Peyer's patch (tissue), 4 donors: ENCODE measurements around the gene CLDN25. TPM values are rescaled to one million over a fixed set of nuclear protein-coding genes. Genes with fewer than 3 reads are reported as not detected.
"Not testable (repeated sequence)": the region's sequence is repeated elsewhere in the genome, so short reads cannot be mapped to it uniquely, and the experiment has no call there.

Source experiments
- DNase-seq, 3 donors: peaks; one replicate each; pipeline ENCODE4 v3.0.0-alpha.2; 2017 to 2019
- H3K27ac ChIP-seq, 4 donors: fragments of 200-600 bp; sonication (generic); one replicate each; pipeline ENCODE4 v1.5.1; 2016 to 2019
- H3K27me3 ChIP-seq, 2 donors: fragments of 200-600 bp; sonication (generic); one replicate each; pipeline ENCODE4 v1.5.1; 2019
- H3K36me3 ChIP-seq, 3 donors: fragments of 200-600 bp; sonication (generic); one replicate each; pipeline ENCODE4 v1.5.1; 2016 to 2019
- H3K4me1 ChIP-seq, 4 donors: fragments of 200-600 bp; sonication (generic); one replicate each; pipeline ENCODE4 v1.5.1; 2016 to 2019
- H3K4me3 ChIP-seq, 4 donors: fragments of 200-600 bp; sonication (generic); 1 replicate in 3 of 4; 2 replicates in 1 of 4; pipeline ENCODE4 v1.5.1; 2016 to 2019; ENCODE audit warnings: mild to moderate bottlenecking in 1 of 4
- H3K9me3 ChIP-seq, 4 donors: fragments of 200-600 bp; sonication (generic); one replicate each; pipeline ENCODE4 v1.5.1; 2016 to 2019; ENCODE audit warnings: mild to moderate bottlenecking in 1 of 4
- POLR2A ChIP-seq, 2 donors: fragments of 450-650 bp; IDR thresholded peaks; one replicate each; pipeline ENCODE4 v1.5.1; 2017; ENCODE audit warnings: antibody characterized with exemption in 2 of 2, mild to moderate bottlenecking in 2 of 2, moderate library complexity in 2 of 2
- total RNA-seq, 4 donors: library from RNA; depleted of rRNA; stranded (reverse); fragments of >200 nt; gene quantifications; one replicate each; pipeline ENCODE4 v1.1.0, GENCODE V29; 2016
- TF ChIP-seq, protein P1 (sequence below), 6 experiments: fragments of 450-650 bp in 4 of 6; fragments of 200-600 bp in 2 of 6; sonication (generic) in 1 of 6; IDR thresholded peaks; one replicate each; pipeline ENCODE4 v1.5.1; 2017 to 2019; ENCODE audit warnings: antibody characterized with exemption in 6 of 6, mild to moderate bottlenecking in 3 of 6, moderate library complexity in 1 of 6

Gene CLDN25
- total RNA-seq, 4 donors from 2014 or later = not detected

DNA sequence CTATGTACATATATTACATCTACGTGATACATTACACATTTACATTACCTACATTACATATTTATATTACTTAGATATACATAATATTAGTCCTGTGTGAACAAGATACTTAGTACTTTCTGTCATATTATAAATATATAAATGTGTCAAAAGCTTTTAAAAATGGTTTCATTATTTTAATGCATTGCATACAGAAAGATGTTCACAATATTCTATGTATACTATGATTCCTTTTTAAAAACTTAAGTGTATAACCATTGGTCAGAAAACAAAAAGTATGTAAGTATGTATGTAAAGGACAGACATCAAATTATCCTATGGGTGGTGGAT is 5.5 kb upstream of the CLDN25 start:
- no peaks in the 10 kb centered on the region for H3K27me3 ChIP-seq
- peaks cover 0 to 12% (median 0%) of the 10 kb centered on the region in 4 donors for H3K4me1 ChIP-seq
- H3K36me3 ChIP-seq = peaks cover 0 to 3% (median 0%) of the 10 kb centered on the region in 3 donors
- no peak for TF ChIP-seq POLR2A (IDR thresholded peaks at IDR 0.05)
- TF ChIP-seq, protein P1, sequence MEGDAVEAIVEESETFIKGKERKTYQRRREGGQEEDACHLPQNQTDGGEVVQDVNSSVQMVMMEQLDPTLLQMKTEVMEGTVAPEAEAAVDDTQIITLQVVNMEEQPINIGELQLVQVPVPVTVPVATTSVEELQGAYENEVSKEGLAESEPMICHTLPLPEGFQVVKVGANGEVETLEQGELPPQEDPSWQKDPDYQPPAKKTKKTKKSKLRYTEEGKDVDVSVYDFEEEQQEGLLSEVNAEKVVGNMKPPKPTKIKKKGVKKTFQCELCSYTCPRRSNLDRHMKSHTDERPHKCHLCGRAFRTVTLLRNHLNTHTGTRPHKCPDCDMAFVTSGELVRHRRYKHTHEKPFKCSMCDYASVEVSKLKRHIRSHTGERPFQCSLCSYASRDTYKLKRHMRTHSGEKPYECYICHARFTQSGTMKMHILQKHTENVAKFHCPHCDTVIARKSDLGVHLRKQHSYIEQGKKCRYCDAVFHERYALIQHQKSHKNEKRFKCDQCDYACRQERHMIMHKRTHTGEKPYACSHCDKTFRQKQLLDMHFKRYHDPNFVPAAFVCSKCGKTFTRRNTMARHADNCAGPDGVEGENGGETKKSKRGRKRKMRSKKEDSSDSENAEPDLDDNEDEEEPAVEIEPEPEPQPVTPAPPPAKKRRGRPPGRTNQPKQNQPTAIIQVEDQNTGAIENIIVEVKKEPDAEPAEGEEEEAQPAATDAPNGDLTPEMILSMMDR (IDR thresholded peaks at IDR 0.05) = no peak
- H3K4me3 ChIP-seq = peak overlapping the region; percentile 60 to 74 (median 66)
- H3K27ac ChIP-seq = peak overlapping the region in 3 of 4 donors; percentile 66 to 76 (median 75)
- no peak for DNase-seq
- no peaks in the 10 kb centered on the region for H3K9me3 ChIP-seq

DNA sequence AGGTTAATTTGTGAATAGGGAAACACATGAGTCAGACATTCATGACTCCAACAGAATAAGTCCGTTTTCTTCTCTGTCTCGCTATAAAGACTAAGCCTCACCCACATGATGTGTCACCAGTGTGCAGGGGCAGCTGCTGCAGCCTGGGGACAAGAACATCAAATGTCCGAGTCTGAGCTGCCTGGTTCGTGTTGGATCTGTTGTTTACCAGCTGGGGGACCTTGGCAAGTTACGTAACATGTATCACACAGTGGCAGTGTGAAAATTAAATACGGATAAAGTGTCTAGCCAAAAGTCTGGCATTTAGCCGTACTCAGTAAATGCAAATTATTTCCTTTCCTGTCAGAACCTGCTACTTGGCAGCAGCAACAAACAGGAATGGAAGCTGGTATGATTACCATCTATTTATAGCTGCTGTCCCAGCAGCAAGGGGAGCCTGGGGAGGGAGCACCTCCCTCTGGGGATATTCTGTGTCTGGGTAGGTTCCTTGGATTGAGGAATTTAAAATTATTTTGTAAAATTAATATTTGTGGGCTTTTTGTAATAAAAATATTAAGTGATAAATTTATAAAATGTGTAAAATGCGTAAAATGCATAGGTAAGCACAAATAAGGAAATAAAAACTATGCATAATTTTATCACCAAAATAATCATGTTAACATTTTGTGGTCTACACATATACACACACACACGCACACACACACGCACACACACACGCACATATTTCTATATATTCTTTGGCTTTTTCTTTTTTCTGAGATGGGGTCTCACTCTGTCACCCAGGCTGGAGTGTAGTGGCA is 1.3 kb upstream of the CLDN25 start:
- no peak for DNase-seq
- Histone ChIP-seq H3K36me3 (no peaks in the 10 kb centered on the region), H3K9me3 (no peaks in the 10 kb centered on the region), H3K4me1 (no peaks in the 10 kb centered on the region), H3K27ac (no peak overlapping the region), H3K4me3 (no peak overlapping the region), H3K27me3 (no peaks in the 10 kb centered on the region)
- TF ChIP-seq POLR2A (IDR thresholded peaks at IDR 0.05) = no peak
- TF ChIP-seq, protein P1 (IDR thresholded peaks at IDR 0.05) = no peak

GRCh38 chr11:113781682-113782081 is 2.1 kb downstream of the CLDN25 start:
- Histone ChIP-seq H3K4me1 (no peaks in the 10 kb centered on the region), H3K9me3 (no peaks in the 10 kb centered on the region), H3K36me3 (no peaks in the 10 kb centered on the region), H3K4me3 (no peak overlapping the region), H3K27ac (no peak overlapping the region), H3K27me3 (no peaks in the 10 kb centered on the region)
- TF ChIP-seq, protein P1 (IDR thresholded peaks at IDR 0.05) = no peak
- no peak for TF ChIP-seq POLR2A (IDR thresholded peaks at IDR 0.05)
- no peak for DNase-seq

- no peaks in the 10 kb centered on the region for H3K36me3 ChIP-seq
- no peak overlapping the region for H3K27ac ChIP-seq
- no peaks in the 10 kb centered on the region for H3K4me1 ChIP-seq
- TF ChIP-seq, protein P1 (IDR thresholded peaks at IDR 0.05) = no peak
- TF ChIP-seq POLR2A (IDR thresholded peaks at IDR 0.05) = no peak
- DNase-seq = no peak
- H3K9me3 ChIP-seq = no peaks in the 10 kb centered on the region
- no peaks in the 10 kb centered on the region for H3K27me3 ChIP-seq
- no peak overlapping the region for H3K4me3 ChIP-seq
Observed at GRCh38 chr11:113782134-113782533, 2.5 kb downstream of the CLDN25 start.

DNA sequence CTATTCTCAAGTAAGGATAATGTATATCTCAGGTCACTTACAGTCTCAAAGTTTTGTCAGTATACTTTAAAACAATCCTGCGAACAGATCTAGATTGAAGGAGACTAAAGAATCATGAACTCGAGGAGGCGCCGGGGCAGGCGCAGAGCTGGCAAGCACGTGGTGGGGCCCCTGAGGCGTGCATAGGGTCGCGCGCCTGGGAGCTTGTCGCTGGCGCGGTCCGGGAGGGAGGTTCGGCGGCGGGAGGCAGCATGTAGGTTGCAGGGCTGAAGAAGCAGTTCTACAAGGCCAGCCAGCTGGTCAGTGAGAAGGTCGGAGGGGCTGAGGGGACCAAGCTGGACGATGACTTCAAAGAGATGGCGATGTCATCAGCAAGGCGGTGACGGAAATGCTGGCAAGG is 9.4 kb downstream of the CLDN25 start:
- not testable (repeated sequence) for H3K4me3 ChIP-seq, H3K36me3 ChIP-seq, H3K27me3 ChIP-seq, H3K9me3 ChIP-seq, H3K4me1 ChIP-seq, DNase-seq, H3K27ac ChIP-seq

- Histone ChIP-seq H3K9me3 (no peaks in the 10 kb centered on the region), H3K36me3 (no peaks in the 10 kb centered on the region), H3K27me3 (no peaks in the 10 kb centered on the region), H3K27ac (no peak overlapping the region), H3K4me1 (no peaks in the 10 kb centered on the region), H3K4me3 (no peak overlapping the region)
- DNase-seq = no peak
- TF ChIP-seq, protein P1 (IDR thresholded peaks at IDR 0.05) = no peak
- no peak for TF ChIP-seq POLR2A (IDR thresholded peaks at IDR 0.05)
Observed at GRCh38 chr11:113789675-113790320, 10.2 kb downstream of the CLDN25 start.
